Mesothelial cell of epicardium (in vitro differentiated cells): ENCODE results near the gene AFDN. TPM values are rescaled to one million over a fixed set of nuclear protein-coding genes. Genes with fewer than 3 reads are reported as not detected.

Source experiments
- DNase-seq, 2 experiments: peaks; one replicate each; pipeline ENCODE4 v3.0.0; 2021; ENCODE audit warnings: low spot score in 2 of 2; ENCODE audit not compliant: unreplicated experiment in 2 of 2
- H3K27ac Mint-ChIP-seq: 2 replicates; pipeline ENCODE4 v1.8.0; 2021; ENCODE audit warnings: mixed read lengths
- H3K27me3 Mint-ChIP-seq: 2 replicates; pipeline ENCODE4 v1.8.0; 2021; ENCODE audit warnings: low read depth, mixed read lengths
- H3K36me3 Mint-ChIP-seq: 2 replicates; pipeline ENCODE4 v1.8.0; 2021; ENCODE audit warnings: mixed read lengths
- H3K4me1 Mint-ChIP-seq: 2 replicates; pipeline ENCODE4 v1.8.0; 2021; ENCODE audit warnings: mixed read lengths
- H3K4me3 Mint-ChIP-seq: 2 replicates; pipeline ENCODE4 v1.8.0; 2021; ENCODE audit warnings: mild to moderate bottlenecking, moderate library complexity, mixed read lengths
- H3K9me3 Mint-ChIP-seq: 2 replicates; pipeline ENCODE4 v1.8.0; 2021; ENCODE audit warnings: mixed read lengths
- total RNA-seq: library from RNA; stranded (reverse); gene quantifications from 3 replicates; pipeline ENCODE4 v1.2.1, GENCODE V29; 2021
- TF ChIP-seq, protein P1 (sequence below): fragments of 200-600 bp; sonication (generic); IDR thresholded peaks from one replicate; pipeline ENCODE4 v1.5.0; 2021; ENCODE audit warnings: antibody characterized with exemption; ENCODE audit not compliant: unreplicated experiment

The AFDN gene
- total RNA-seq, 1 donor from 2014 or later, result 284 TPM

- peaks cover 7% of the 10 kb centered on the region for H3K36me3 Mint-ChIP-seq
- peak overlapping the region; percentile 89 for H3K4me3 Mint-ChIP-seq
These were observed 1.1 kb upstream of the AFDN start for GRCh38 chr6:167825332-167826229.

DNA sequence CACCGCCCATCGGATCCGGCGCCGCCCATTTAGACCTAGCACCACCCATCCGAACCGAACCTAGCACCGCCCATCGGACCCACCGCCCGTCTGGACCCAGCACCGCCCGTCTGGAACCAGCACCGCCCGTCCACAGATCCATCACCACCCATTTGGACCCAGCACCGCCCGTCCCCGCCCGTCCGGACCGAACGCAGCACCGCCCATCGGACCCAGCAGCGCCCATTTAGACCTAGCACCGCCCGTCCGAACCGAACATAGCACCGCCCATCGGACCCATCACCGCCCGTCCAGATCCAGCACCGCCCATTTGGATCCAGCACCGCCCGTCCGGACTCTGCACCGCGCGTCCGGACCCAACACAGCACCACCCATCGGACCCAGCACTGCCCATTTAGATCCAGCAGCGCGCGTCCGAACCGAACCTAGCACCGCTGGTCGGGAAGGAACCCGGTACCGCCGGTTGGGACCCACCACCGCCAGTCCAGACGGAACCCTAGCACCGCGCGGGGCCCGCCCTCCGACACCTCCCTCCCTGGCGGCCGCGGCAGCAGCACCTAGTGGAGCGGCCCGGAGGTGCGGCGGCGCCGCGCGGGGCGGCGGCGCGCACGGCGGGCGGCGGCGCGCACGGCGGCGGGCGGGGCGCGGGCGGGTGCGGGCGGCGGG lies 348 bp upstream of the AFDN start:
- H3K27ac Mint-ChIP-seq, result peak overlapping the region; percentile 95
- H3K4me3 Mint-ChIP-seq, result peak overlapping the region; percentile 89
- peaks cover 4% of the 10 kb centered on the region for H3K36me3 Mint-ChIP-seq
- peak; percentile 54 to 74 for DNase-seq
- peaks cover 45% of the 10 kb centered on the region for H3K4me1 Mint-ChIP-seq
- TF ChIP-seq, protein P1, sequence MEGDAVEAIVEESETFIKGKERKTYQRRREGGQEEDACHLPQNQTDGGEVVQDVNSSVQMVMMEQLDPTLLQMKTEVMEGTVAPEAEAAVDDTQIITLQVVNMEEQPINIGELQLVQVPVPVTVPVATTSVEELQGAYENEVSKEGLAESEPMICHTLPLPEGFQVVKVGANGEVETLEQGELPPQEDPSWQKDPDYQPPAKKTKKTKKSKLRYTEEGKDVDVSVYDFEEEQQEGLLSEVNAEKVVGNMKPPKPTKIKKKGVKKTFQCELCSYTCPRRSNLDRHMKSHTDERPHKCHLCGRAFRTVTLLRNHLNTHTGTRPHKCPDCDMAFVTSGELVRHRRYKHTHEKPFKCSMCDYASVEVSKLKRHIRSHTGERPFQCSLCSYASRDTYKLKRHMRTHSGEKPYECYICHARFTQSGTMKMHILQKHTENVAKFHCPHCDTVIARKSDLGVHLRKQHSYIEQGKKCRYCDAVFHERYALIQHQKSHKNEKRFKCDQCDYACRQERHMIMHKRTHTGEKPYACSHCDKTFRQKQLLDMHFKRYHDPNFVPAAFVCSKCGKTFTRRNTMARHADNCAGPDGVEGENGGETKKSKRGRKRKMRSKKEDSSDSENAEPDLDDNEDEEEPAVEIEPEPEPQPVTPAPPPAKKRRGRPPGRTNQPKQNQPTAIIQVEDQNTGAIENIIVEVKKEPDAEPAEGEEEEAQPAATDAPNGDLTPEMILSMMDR, result peak; percentile 35
- H3K9me3 Mint-ChIP-seq, result no peaks in the 10 kb centered on the region
- no peaks in the 10 kb centered on the region for H3K27me3 Mint-ChIP-seq

More at GRCh38 chr6:167825332-167826229, 1.1 kb upstream of the AFDN start:
- Mint-ChIP-seq H3K9me3 (no peaks in the 10 kb centered on the region), H3K27ac (peak overlapping the region; percentile 95), H3K27me3 (no peaks in the 10 kb centered on the region), H3K4me1 (peaks cover 39% of the 10 kb centered on the region)
- peak; percentile 58 to 78 for DNase-seq
- TF ChIP-seq, protein P1, result no peak

- H3K4me1 Mint-ChIP-seq, result peaks cover 55% of the 10 kb centered on the region
- H3K36me3 Mint-ChIP-seq, result no peaks in the 10 kb centered on the region
- H3K4me3 Mint-ChIP-seq, result peak overlapping the region; percentile 95
- DNase-seq, result peak in 1 of 2 experiments; percentile 64
- no peaks in the 10 kb centered on the region for H3K27me3 Mint-ChIP-seq
- TF ChIP-seq, protein P1, result no peak
- no peaks in the 10 kb centered on the region for H3K9me3 Mint-ChIP-seq
- H3K27ac Mint-ChIP-seq, result peak overlapping the region; percentile 99
These were observed 1.0 kb downstream of the AFDN start for GRCh38 chr6:167827583-167828324.

DNA sequence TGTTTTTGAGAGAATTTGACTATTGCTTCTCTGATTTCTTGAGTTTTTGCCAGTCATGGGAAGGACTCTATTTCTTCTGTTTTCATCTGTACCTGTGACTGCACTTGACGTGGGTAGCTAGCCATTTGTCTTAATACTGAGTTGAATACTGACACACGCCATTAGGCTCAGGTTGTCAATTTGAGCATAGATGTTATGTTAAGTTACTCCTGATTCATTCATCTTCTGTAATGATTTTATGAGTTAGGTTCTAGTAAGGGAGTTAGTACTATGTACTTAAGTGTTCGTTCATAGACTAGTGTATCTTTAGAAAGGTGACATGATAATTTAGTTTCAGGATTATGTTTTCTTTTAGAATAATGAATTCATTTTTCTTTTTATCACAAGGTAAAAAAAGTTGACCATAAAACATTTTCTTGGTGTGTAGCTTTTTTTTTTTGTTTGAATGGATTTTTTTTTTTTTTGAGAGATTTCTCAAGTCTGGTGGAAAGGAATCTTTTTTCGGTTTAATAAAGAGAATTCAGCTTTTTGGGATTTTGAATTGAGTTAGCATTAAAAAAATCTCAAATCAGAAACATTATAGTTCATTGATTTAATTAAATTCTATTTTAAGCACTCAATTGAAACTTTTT lies 1.7 kb downstream of the AFDN start:
- peaks cover 62% of the 10 kb centered on the region for H3K4me1 Mint-ChIP-seq
- H3K36me3 Mint-ChIP-seq, result no peaks in the 10 kb centered on the region
- H3K27me3 Mint-ChIP-seq, result no peaks in the 10 kb centered on the region
- TF ChIP-seq, protein P1, result no peak
- H3K4me3 Mint-ChIP-seq, result peak overlapping the region; percentile 95
- no peak for DNase-seq
- H3K27ac Mint-ChIP-seq, result peak overlapping the region; percentile 99
- no peaks in the 10 kb centered on the region for H3K9me3 Mint-ChIP-seq

- H3K4me1 Mint-ChIP-seq, result peaks cover 62% of the 10 kb centered on the region
- no peak for DNase-seq
These were observed 2.8 kb downstream of the AFDN start for GRCh38 chr6:167829513-167829912.

More at GRCh38 chr6:167829513-167829912, 2.8 kb downstream of the AFDN start:
- Mint-ChIP-seq H3K4me3 (peak overlapping the region; percentile 95), H3K27me3 (no peaks in the 10 kb centered on the region), H3K36me3 (no peaks in the 10 kb centered on the region), H3K27ac (peak overlapping the region; percentile 74), H3K9me3 (no peaks in the 10 kb centered on the region)
- TF ChIP-seq, protein P1, result no peak
